T-helper 22 cell (primary cell): Measurements from ENCODE around the gene RCL1.
A peak's percentile ranks its signal among the peaks of the same experiment; 100 is the strongest.
"Not testable (repeated sequence)": the region's sequence is repeated elsewhere in the genome, so short reads cannot be mapped to it uniquely, and the experiment has no call there.

Experiments used
- DNase-seq: peaks from one replicate; pipeline ENCODE4 v3.0.0-alpha.2; 2020; ENCODE audit warnings: low read depth

The RCL1 gene

GRCh38 chr9:4792572-4793458, at the start of gene RCL1:
TSS of gene RCL1 (plus strand) at chr9:4792944. CDS start at chr9:4793092, 148 bp downstream.
- peak; percentile 91 for DNase-seq

- no peak for DNase-seq
These were observed 49.4 kb upstream of the RCL1 start for GRCh38 chr9:4743131-4743875.

GRCh38 chr9:4746278-4747030, 46.3 kb upstream of the RCL1 start:
- DNase-seq, result no peak

- DNase-seq, result no peak
These were observed 44.1 kb upstream of the RCL1 start for GRCh38 chr9:4748612-4749011.

- no peak for DNase-seq
These were observed 42.6 kb upstream of the RCL1 start for GRCh38 chr9:4750023-4750673.

GRCh38 chr9:4754530-4754929, 38.2 kb upstream of the RCL1 start:
- not testable (repeated sequence) for DNase-seq

GRCh38 chr9:4755026-4755609, 37.6 kb upstream of the RCL1 start:
- DNase-seq, result no peak

GRCh38 chr9:4756420-4756819, 36.3 kb upstream of the RCL1 start:
- no peak for DNase-seq

GRCh38 chr9:4760122-4760521, 32.6 kb upstream of the RCL1 start:
- DNase-seq, result no peak

GRCh38 chr9:4762108-4762885, 30.4 kb upstream of the RCL1 start:
- peak; percentile 37 for DNase-seq

- DNase-seq, result no peak
These were observed 29.7 kb upstream of the RCL1 start for GRCh38 chr9:4762886-4763541.

GRCh38 chr9:4764033-4764432, 28.7 kb upstream of the RCL1 start:
- DNase-seq, result no peak

- DNase-seq, result no peak
These were observed 24.1 kb upstream of the RCL1 start for GRCh38 chr9:4768681-4769080.

GRCh38 chr9:4769321-4770080, 23.2 kb upstream of the RCL1 start:
- no peak for DNase-seq

GRCh38 chr9:4771788-4772187, 21.0 kb upstream of the RCL1 start:
- no peak for DNase-seq

GRCh38 chr9:4774209-4774608, 18.5 kb upstream of the RCL1 start:
- no peak for DNase-seq

GRCh38 chr9:4774958-4775357, 17.8 kb upstream of the RCL1 start:
- not testable (repeated sequence) for DNase-seq

- DNase-seq, result no peak
These were observed 12.1 kb upstream of the RCL1 start for GRCh38 chr9:4780651-4781050.

GRCh38 chr9:4781408-4781807, 11.3 kb upstream of the RCL1 start:
- no peak for DNase-seq
